ENCODE results near the gene ZFP90.

DNA sequence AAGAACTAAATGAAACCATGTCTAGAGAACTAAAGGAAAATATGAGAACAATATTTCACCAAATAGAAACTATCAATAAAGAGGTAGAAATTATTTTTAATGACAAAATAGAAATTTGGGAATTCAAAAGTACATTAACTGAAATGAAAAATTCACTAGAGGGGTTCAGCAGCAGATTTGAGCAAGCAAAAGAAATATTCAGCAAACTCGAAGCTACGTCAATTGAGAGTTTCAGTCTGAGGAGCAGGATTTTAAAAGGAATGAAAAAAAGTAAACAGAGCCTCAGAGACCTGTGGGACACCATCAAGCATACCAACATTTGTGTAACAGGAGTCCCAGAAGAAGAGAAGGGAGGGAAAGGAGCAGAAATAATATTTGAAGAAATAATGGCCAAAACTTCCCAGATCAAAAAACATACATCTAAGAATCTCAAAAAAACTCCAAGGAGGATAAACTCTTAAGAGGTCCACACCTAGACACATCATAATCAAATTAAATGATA, 38.3 kb downstream of the ZFP90 start:
- no peak for TF ChIP-seq PCBP1 (IDR thresholded peaks at IDR 0.05; ENCODE audit: low read depth, low read length, poor library complexity, severe bottlenecking)
- no peak for TF ChIP-seq EGR1 (conservative IDR thresholded peaks at IDR 0.05)
- TF ChIP-seq MCM2 (IDR thresholded peaks at IDR 0.05; ENCODE audit: low read depth), result no peak
- no peak for TF ChIP-seq ADNP (tag; IDR thresholded peaks at IDR 0.05)
- no peak for TF ChIP-seq ZBTB1 (CRISPR knock-in tag; IDR thresholded peaks at IDR 0.05; ENCODE audit: borderline replicate concordance, low read depth)
- no peak for TF ChIP-seq POLR2AphosphoS5 (IDR thresholded peaks at IDR 0.05; ENCODE audit: control insufficient read depth, insufficient read depth, low read depth, low read length)
- no peak for TF ChIP-seq RB1 (IDR thresholded peaks at IDR 0.05; ENCODE audit: low read depth)
- TF ChIP-seq CTCF (IDR thresholded peaks at IDR 0.05 in 2 of 3, conservative IDR thresholded peaks at IDR 0.05 in 1 of 3; ENCODE audit: insufficient read depth in 2 of 3, low read depth in 1 of 3, low read length in 3 of 3), result no peak
- no peak for TF ChIP-seq NFIX (CRISPR knock-in tag; IDR thresholded peaks at IDR 0.05; ENCODE audit: low read depth)
- TF ChIP-seq NRF1 (conservative IDR thresholded peaks at IDR 0.05 in 1 of 2, IDR thresholded peaks at IDR 0.05 in 1 of 2), result no peak

Measured in K562 (cell line).